CD14-positive monocyte (primary cell): Measurements from ENCODE around the gene ALAS1. TPM values are rescaled to one million over a fixed set of nuclear protein-coding genes. Genes with fewer than 3 reads are reported as not detected.
A peak's percentile ranks its signal among the peaks of the same experiment; 100 is the strongest.

Source experiments
- DNase-seq, 3 donors: peaks; one replicate each; pipeline ENCODE4 v3.0.0-alpha.2; 2011 to 2022
- H2AFZ ChIP-seq: 2 replicates; pipeline ENCODE4 v1.6.0; 2012; ENCODE audit warnings: mild to moderate bottlenecking, low read depth, low read length, inconsistent platforms; ENCODE audit not compliant: insufficient read depth, poor library complexity, severe bottlenecking
- H3K27ac ChIP-seq, 2 donors: 1 replicate in 1 of 2; 2 replicates in 1 of 2; pipeline ENCODE4 v1.5.1; 2012 to 2013; ENCODE audit warnings: low read length in 2 of 2, control low read depth in 1 of 2, inconsistent platforms in 1 of 2, low read depth in 1 of 2, mild to moderate bottlenecking in 1 of 2
- H3K27me3 ChIP-seq, 2 donors: one replicate each; pipeline versions ENCODE4 v1.6.0 to v1.6.1; 2011 to 2013; ENCODE audit warnings: low read length in 2 of 2; ENCODE audit not compliant: control insufficient read depth in 2 of 2, insufficient read depth in 2 of 2
- H3K36me3 ChIP-seq, 2 donors: replicated peaks in 1 of 2; 1 replicate in 1 of 2; 2 replicates in 1 of 2; pipeline versions ENCODE4 v1.5.1 to v1.6.1; 2012 to 2013; ENCODE audit warnings: low read length in 2 of 2, control low read depth in 1 of 2, inconsistent platforms in 1 of 2, mild to moderate bottlenecking in 1 of 2; ENCODE audit not compliant: insufficient read depth in 2 of 2, control insufficient read depth in 1 of 2
- H3K4me1 ChIP-seq, 2 donors: 1 replicate in 1 of 2; 2 replicates in 1 of 2; pipeline versions ENCODE4 v1.5.1 to v1.6.1; 2012 to 2013; ENCODE audit warnings: low read length in 2 of 2, control low read depth in 1 of 2, inconsistent platforms in 1 of 2, mild to moderate bottlenecking in 1 of 2, moderate library complexity in 1 of 2; ENCODE audit not compliant: insufficient read depth in 2 of 2, control insufficient read depth in 1 of 2
- H3K4me2 ChIP-seq: replicated peaks from 2 replicates; pipeline ENCODE3; 2012; ENCODE audit warnings: low read length, moderate library complexity, mild to moderate bottlenecking; ENCODE audit not compliant: poor library complexity, severe bottlenecking; ENCODE audit errors: extremely low read depth
- H3K4me3 ChIP-seq, 3 experiments: fragments of 200-600 bp in 1 of 3; sonication (generic) in 1 of 3; replicated peaks in 1 of 3; 1 replicate in 2 of 3; 2 replicates in 1 of 3; pipeline ENCODE4 v1.5.1; 2011 to 2013; ENCODE audit warnings: low read length in 3 of 3, mild to moderate bottlenecking in 3 of 3, control low read depth in 2 of 3, low read depth in 2 of 3, inconsistent platforms in 1 of 3, moderate library complexity in 1 of 3
- H3K79me2 ChIP-seq: 2 replicates; pipeline ENCODE4 v1.6.0; 2012; ENCODE audit warnings: mild to moderate bottlenecking, control low read depth, inconsistent platforms, low read length, moderate library complexity; ENCODE audit not compliant: insufficient read depth
- H3K9ac ChIP-seq: 2 replicates; pipeline ENCODE4 v1.6.0; 2017; ENCODE audit warnings: low read length, mild to moderate bottlenecking; ENCODE audit not compliant: insufficient read depth, poor library complexity, severe bottlenecking
- H3K9me3 ChIP-seq, 2 donors: replicated peaks in 1 of 2; 1 replicate in 1 of 2; 2 replicates in 1 of 2; pipeline versions ENCODE4 v1.5.1 to v1.6.1; 2012 to 2013; ENCODE audit warnings: low read length in 2 of 2, control low read depth in 1 of 2; ENCODE audit not compliant: control insufficient read depth in 1 of 2, insufficient read depth in 1 of 2
- H4K20me1 ChIP-seq: 2 replicates; pipeline ENCODE4 v1.6.0; 2012; ENCODE audit warnings: mild to moderate bottlenecking, low read length, control low read depth, moderate library complexity; ENCODE audit not compliant: insufficient read depth
- H3K27ac Mint-ChIP-seq, 7 donors: one replicate each; pipeline ENCODE4 v1.8.0; 2020; ENCODE audit warnings: mild to moderate bottlenecking in 7 of 7, mixed read lengths in 7 of 7, moderate library complexity in 6 of 7, inconsistent platforms in 2 of 7
- H3K27me3 Mint-ChIP-seq, 3 donors: one replicate each; pipeline ENCODE4 v1.8.0; 2021 to 2022; ENCODE audit warnings: low read depth in 3 of 3, mild to moderate bottlenecking in 3 of 3, mixed read lengths in 3 of 3, moderate library complexity in 3 of 3, inconsistent platforms in 1 of 3
- H3K36me3 Mint-ChIP-seq, 2 donors: one replicate each; pipeline ENCODE4 v1.8.0; 2020; ENCODE audit warnings: mixed read lengths in 2 of 2, inconsistent platforms in 1 of 2, mild to moderate bottlenecking in 1 of 2
- H3K4me1 Mint-ChIP-seq: one replicate; pipeline ENCODE4 v1.8.0; 2020; ENCODE audit warnings: mild to moderate bottlenecking, mixed read lengths
- H3K4me3 Mint-ChIP-seq, 2 donors: one replicate each; pipeline ENCODE4 v1.8.0; 2020; ENCODE audit warnings: mild to moderate bottlenecking in 2 of 2, mixed read lengths in 2 of 2, moderate library complexity in 1 of 2
- H3K9me3 Mint-ChIP-seq, 7 donors: one replicate each; pipeline ENCODE4 v1.8.0; 2020 to 2022; ENCODE audit warnings: mixed read lengths in 7 of 7, mild to moderate bottlenecking in 6 of 7, moderate library complexity in 6 of 7, inconsistent platforms in 2 of 7
- CTCF ChIP-seq: fragments of 200-600 bp; IDR thresholded peaks from one replicate; pipeline ENCODE4 v1.8.0; 2022; ENCODE audit warnings: antibody characterized with exemption, mild to moderate bottlenecking
- WGBS: methylation state at CpG from one replicate; pipeline ENCODE4 v1.1.5; 2013; ENCODE audit warnings: missing lambda C conversion rate; ENCODE audit not compliant: insufficient coverage; 5-methylcytosine and 5-hydroxymethylcytosine counted together
- intact Hi-C, 2 donors: fragments of 100-400 bp; cut with micrococcal nuclease; formaldehyde crosslinking; loops; one replicate each; pipeline versions ENCODE4 v1.15.0 to v1.15.1; 2023
- polyA plus RNA-seq, 3 donors: library from polyadenylated mRNA; depleted of rRNA in 1 of 3; unstranded in 2 of 3; stranded (reverse) in 1 of 3; fragments of 300-500 nt in 2 of 3; fragments of >200 nt in 1 of 3; fragmentation: Illumina TruSeq in 2 of 3; gene quantifications; 1 replicate in 2 of 3; 2 replicates in 1 of 3; pipeline ENCODE4 v1.2.3, GENCODE V29; 2012 to 2021

The ALAS1 gene
- polyA plus RNA-seq, 3 donors: 20.9 to 84.7 (median 38.7) TPM

DNA sequence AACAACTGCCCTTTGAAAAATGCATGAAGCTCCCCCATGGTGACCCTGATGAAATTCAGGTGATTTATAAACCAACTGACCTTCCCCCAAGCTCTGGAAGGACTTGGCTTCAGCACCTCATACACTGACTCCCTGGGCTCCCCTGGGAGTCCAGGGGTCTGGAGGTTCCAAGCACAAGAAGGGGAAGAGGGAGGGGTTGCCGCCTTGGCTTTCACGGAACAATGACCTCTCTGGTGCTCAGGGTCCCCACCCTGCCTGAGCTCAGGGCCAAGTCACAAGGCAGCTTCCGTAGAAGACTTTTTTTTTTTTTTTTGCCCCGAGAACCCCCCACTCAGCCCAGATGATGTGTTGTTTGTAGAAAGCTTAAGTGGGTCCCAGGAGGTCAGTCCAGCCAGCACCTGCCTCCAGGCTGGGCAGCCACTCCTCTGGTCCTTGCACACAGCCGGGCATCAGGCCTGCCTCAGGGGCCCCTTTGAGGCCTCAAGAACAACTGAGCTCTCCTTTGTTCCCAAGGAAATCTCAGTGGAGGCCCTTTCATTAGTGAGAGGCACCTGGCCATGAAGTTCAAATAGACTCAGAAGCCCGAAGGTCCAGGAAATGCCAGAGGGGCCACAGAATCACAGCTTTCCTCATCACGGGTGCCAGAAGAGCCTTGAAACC is 14.0 kb upstream of the ALAS1 start:
- DNase-seq: no peak
- no peak for TF ChIP-seq CTCF

GRCh38 chr3:52184690-52185089 is 13.3 kb upstream of the ALAS1 start:
- H3K79me2 ChIP-seq: peaks cover 9% of the 10 kb centered on the region
- H3K9ac ChIP-seq: no peak overlapping the region
- no peak overlapping the region for H3K27ac ChIP-seq
- H3K9me3 ChIP-seq: no peaks in the 10 kb centered on the region
- 94% methylated on average over 5 of the region's 8 CpGs for WGBS
- intact Hi-C loops: no loop called here
- no peak for DNase-seq
- no peaks in the 10 kb centered on the region for H3K27me3 ChIP-seq
- H3K36me3 ChIP-seq: no peaks in the 10 kb centered on the region
- TF ChIP-seq CTCF: no peak
- peaks cover 40% of the 10 kb centered on the region in 2 donors for H3K4me1 ChIP-seq
- H3K4me3 ChIP-seq: no peak overlapping the region
- H4K20me1 ChIP-seq: no peaks in the 10 kb centered on the region
- Mint-ChIP-seq H3K36me3 (peaks cover 0 to 5% of the 10 kb centered on the region in 2 donors), H3K4me1 (peaks cover 51% of the 10 kb centered on the region), H3K9me3 (peaks cover 0 to 5% (median 0%) of the 10 kb centered on the region in 7 donors), H3K4me3 (no peak overlapping the region), H3K27me3 (peaks cover 0 to 2% (median 0%) of the 10 kb centered on the region in 3 donors), H3K27ac (peak overlapping the region in 2 of 7 donors; percentile 71 to 84)
- no peak overlapping the region for H3K4me2 ChIP-seq
- no peak overlapping the region for H2AFZ ChIP-seq

More for the DNA sequence above, 14.0 kb upstream of the ALAS1 start:
- peaks cover 9% of the 10 kb centered on the region for H3K79me2 ChIP-seq
- Mint-ChIP-seq H3K27ac (no peak overlapping the region), H3K9me3 (peaks cover 0 to 5% (median 0%) of the 10 kb centered on the region in 7 donors), H3K4me3 (no peak overlapping the region), H3K4me1 (peaks cover 43% of the 10 kb centered on the region), H3K36me3 (peaks cover 0 to 5% of the 10 kb centered on the region in 2 donors), H3K27me3 (peaks cover 0 to 2% (median 2%) of the 10 kb centered on the region in 3 donors)
- H4K20me1 ChIP-seq: no peaks in the 10 kb centered on the region
- no peaks in the 10 kb centered on the region for H3K9me3 ChIP-seq
- H3K4me1 ChIP-seq: peaks cover 33% of the 10 kb centered on the region in 2 donors
- no peak overlapping the region for H2AFZ ChIP-seq
- H3K27me3 ChIP-seq: no peaks in the 10 kb centered on the region
- 100% methylated on average over 1 of the region's 7 CpGs for WGBS
- H3K4me2 ChIP-seq: no peak overlapping the region
- H3K36me3 ChIP-seq: no peaks in the 10 kb centered on the region
- H3K9ac ChIP-seq: no peak overlapping the region
- no peak overlapping the region for H3K4me3 ChIP-seq
- intact Hi-C loops: no loop called here
- H3K27ac ChIP-seq: no peak overlapping the region
